ENCODE results near the gene PLAGL1. TPM values are rescaled to one million over a fixed set of nuclear protein-coding genes. Genes with fewer than 3 reads are reported as not detected.

The PLAGL1 gene
- total RNA-seq, 2 experiments from 2014 or later, result 1.0 to 1.1 TPM

DNA sequence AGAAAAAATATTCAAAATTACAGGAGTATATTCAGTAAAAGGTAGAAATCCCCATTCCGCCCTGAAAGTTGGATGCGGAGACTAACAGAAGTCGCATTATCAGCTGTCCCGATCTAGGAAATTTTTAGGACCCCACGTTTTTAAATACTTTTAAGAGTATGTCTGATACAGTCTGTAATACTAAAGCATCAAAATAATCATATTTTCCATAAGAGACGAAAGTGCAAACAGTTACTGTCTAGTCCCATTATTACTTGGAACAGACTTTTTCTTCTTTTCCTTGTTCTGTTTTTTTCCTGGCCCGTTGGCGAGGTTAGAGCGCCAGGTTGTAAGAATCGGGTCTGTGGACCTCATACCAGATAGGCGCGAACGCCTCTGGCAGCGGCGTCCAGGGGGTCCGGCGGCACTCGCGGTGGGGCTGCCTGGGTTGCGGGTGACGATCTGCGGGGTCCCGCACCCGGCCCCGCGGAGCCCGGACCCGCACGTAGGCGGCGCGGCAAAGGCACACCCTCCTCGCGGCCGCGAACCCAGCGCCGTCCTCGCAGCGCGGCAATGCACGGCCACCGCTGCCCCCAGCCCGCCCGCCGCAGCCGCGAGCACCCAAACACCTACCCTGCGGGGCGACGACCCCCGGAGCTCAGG, 460 bp downstream of the PLAGL1 start:
- intact Hi-C loops (cut with DNase I, micrococcal nuclease), result no loop called here
- TF ChIP-seq, protein P1, sequence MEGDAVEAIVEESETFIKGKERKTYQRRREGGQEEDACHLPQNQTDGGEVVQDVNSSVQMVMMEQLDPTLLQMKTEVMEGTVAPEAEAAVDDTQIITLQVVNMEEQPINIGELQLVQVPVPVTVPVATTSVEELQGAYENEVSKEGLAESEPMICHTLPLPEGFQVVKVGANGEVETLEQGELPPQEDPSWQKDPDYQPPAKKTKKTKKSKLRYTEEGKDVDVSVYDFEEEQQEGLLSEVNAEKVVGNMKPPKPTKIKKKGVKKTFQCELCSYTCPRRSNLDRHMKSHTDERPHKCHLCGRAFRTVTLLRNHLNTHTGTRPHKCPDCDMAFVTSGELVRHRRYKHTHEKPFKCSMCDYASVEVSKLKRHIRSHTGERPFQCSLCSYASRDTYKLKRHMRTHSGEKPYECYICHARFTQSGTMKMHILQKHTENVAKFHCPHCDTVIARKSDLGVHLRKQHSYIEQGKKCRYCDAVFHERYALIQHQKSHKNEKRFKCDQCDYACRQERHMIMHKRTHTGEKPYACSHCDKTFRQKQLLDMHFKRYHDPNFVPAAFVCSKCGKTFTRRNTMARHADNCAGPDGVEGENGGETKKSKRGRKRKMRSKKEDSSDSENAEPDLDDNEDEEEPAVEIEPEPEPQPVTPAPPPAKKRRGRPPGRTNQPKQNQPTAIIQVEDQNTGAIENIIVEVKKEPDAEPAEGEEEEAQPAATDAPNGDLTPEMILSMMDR (IDR thresholded peaks at IDR 0.05), result no peak
- ATAC-seq (ENCODE audit: poor library complexity) (peak; percentile 29), DNase-seq (no peak)
- Mint-ChIP-seq H3K36me3 (ENCODE audit: low read depth) (no peaks in the 10 kb centered on the region), H3K4me3 (peak overlapping the region; percentile 78), H3K27me3 (peaks cover 44% of the 10 kb centered on the region), H3K9me3 (no peaks in the 10 kb centered on the region), H3K27ac (no peak overlapping the region), H3K4me1 (ENCODE audit: low read depth) (peaks cover 10% of the 10 kb centered on the region)
- peak overlapping the region; percentile 10 for H3K4me3 ChIP-seq (ENCODE audit: low read length)
- POLR2A ChIA-PET, result interaction anchor here (1.4 kb wide), 1 partner anchor 57 kb away, joined by 4 read pairs; no protein-coding TSS in a partner anchor
- H3K27ac ChIP-seq (ENCODE audit: low read depth in 1 of 2, low read length in 2 of 2), result no peak overlapping the region
- H3K4me1 ChIP-seq (ENCODE audit: insufficient read depth, low read length), result peaks cover 10% of the 10 kb centered on the region
- peaks cover 4 to 6% of the 10 kb centered on the region in 2 experiments for H3K27me3 ChIP-seq (ENCODE audit: control insufficient read depth in 1 of 2, insufficient read depth in 2 of 2, low read length in 2 of 2)
- H3K9me3 ChIP-seq (ENCODE audit: control insufficient read depth in 1 of 2, insufficient read depth in 1 of 2, low read length in 2 of 2), result peaks cover 0 to 4% of the 10 kb centered on the region in 2 experiments
- H3K36me3 ChIP-seq (ENCODE audit: insufficient read depth, low read length), result no peaks in the 10 kb centered on the region
- CTCF ChIA-PET, result no interaction called here

DNA sequence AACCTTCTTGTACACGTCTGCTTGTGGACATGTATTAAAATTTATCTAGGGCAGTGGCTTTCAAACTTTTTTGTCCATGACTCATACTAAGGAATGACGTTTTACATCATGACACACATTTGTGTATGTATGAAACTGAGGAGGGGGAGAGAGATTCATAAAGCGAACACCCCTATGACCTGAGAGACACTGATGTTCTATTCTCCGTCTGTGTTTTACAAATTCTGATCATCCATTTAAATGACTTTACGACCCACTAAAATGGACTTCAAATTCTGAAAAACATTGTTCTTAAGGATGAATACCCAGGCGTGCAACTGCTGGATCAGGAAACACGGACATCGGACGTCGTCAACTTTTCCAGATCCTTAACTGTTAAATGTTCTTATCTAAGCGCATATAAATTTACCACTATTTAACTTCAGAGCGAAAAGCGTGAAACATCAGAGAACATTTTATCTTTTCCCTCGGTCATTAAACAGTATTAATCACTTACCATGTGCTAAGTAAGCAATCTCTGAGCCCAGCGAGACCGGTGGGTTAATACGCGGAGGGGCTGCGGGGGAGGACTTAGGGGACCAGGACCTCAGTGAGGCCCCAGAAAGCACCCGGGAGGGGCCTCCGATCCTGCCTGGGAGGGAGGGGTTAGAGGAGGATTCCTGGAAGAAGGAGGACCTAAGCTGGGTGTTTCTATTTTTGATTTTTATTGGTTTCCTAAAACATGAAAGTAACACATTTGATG, 1.2 kb downstream of the PLAGL1 start:
- peaks cover 44% of the 10 kb centered on the region for H3K27me3 Mint-ChIP-seq
- ChIA-PET CTCF (no interaction called here), POLR2A (interaction anchor here (1.4 kb wide), 1 partner anchor 58 kb away, joined by 4 read pairs; no protein-coding TSS in a partner anchor)
- Histone ChIP-seq H3K27me3 (ENCODE audit: control insufficient read depth in 1 of 2, insufficient read depth in 2 of 2, low read length in 2 of 2) (peaks cover 4 to 6% of the 10 kb centered on the region in 2 experiments), H3K9me3 (ENCODE audit: control insufficient read depth in 1 of 2, insufficient read depth in 1 of 2, low read length in 2 of 2) (peaks cover 0 to 4% of the 10 kb centered on the region in 2 experiments), H3K4me3 (ENCODE audit: low read length) (no peak overlapping the region), H3K4me1 (ENCODE audit: insufficient read depth, low read length) (peaks cover 10% of the 10 kb centered on the region), H3K27ac (ENCODE audit: low read depth in 1 of 2, low read length in 2 of 2) (no peak overlapping the region), H3K36me3 (ENCODE audit: insufficient read depth, low read length) (no peaks in the 10 kb centered on the region)
- no peak overlapping the region for H3K27ac Mint-ChIP-seq
- TF ChIP-seq, protein P1 (IDR thresholded peaks at IDR 0.05), result no peak
- no peaks in the 10 kb centered on the region for H3K9me3 Mint-ChIP-seq
- intact Hi-C loops (cut with DNase I, micrococcal nuclease), result no loop called here
- peaks cover 10% of the 10 kb centered on the region for H3K4me1 Mint-ChIP-seq (ENCODE audit: low read depth)
- ATAC-seq (ENCODE audit: poor library complexity) (no peak), DNase-seq (peak in 2 of 14 experiments; percentile 7 to 15)
- no peaks in the 10 kb centered on the region for H3K36me3 Mint-ChIP-seq (ENCODE audit: low read depth)
- H3K4me3 Mint-ChIP-seq, result peak overlapping the region; percentile 78

DNA sequence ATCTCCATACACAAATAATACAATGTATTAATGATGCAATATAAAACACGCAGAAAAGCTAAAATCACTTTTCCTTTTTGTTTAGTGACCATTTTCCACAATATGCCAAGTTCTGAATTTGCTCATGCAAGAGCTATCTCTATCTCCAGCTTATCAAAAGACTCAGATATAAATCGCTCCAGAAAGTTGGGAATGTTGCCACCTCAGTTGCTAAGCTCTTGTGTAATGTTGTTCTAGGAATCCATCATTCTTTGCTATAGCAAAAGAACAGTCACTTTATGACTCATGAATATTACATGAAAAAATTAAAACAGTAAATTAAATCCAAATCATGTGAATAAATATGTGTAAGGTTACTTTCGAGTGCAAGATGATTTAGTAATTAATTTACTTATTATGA, 8.7 kb downstream of the PLAGL1 start:
- Mint-ChIP-seq H3K27ac (no peak overlapping the region), H3K9me3 (peaks cover 3% of the 10 kb centered on the region), H3K36me3 (ENCODE audit: low read depth) (no peaks in the 10 kb centered on the region), H3K4me1 (ENCODE audit: low read depth) (no peaks in the 10 kb centered on the region), H3K4me3 (no peak overlapping the region), H3K27me3 (no peaks in the 10 kb centered on the region)
- TF ChIP-seq, protein P1 (IDR thresholded peaks at IDR 0.05), result no peak
- Histone ChIP-seq H3K27ac (ENCODE audit: low read depth in 1 of 2, low read length in 2 of 2) (no peak overlapping the region), H3K4me1 (ENCODE audit: insufficient read depth, low read length) (no peaks in the 10 kb centered on the region), H3K36me3 (ENCODE audit: insufficient read depth, low read length) (no peaks in the 10 kb centered on the region), H3K9me3 (ENCODE audit: control insufficient read depth in 1 of 2, insufficient read depth in 1 of 2, low read length in 2 of 2) (no peaks in the 10 kb centered on the region), H3K4me3 (ENCODE audit: low read length) (no peak overlapping the region), H3K27me3 (ENCODE audit: control insufficient read depth in 1 of 2, insufficient read depth in 2 of 2, low read length in 2 of 2) (no peaks in the 10 kb centered on the region)
- POLR2A ChIA-PET, result no interaction called here
- ATAC-seq (ENCODE audit: poor library complexity), result no peak
- no peak for DNase-seq
- intact Hi-C loops (cut with DNase I, micrococcal nuclease), result no loop called here
- CTCF ChIA-PET, result interaction anchor here (1.0 kb wide), 1 partner anchor 10 kb away, joined by 3 read pairs; no protein-coding TSS in a partner anchor

All from CD4-positive, alpha-beta T cell (primary cell).